Bronchial epithelial cell (primary cell): ENCODE data around the gene POU2F2. TPM values are rescaled to one million over a fixed set of nuclear protein-coding genes. Genes with fewer than 3 reads are reported as not detected.

ENCODE experiments used
- DNase-seq: peaks from one replicate; pipeline ENCODE4 v3.0.0-alpha.2; 2010; ENCODE audit warnings: low read depth
- FAIRE-seq: peaks from 2 replicates; lab custom pipeline; 2011; peaks lifted over from hg19 to GRCh38; lab: Jason Lieb, UNC
- H3K27me3 ChIP-seq: 2 replicates; pipeline ENCODE4 v1.5.1; 2011; ENCODE audit warnings: low read length; ENCODE audit not compliant: control insufficient read depth, insufficient read depth
- H3K36me3 ChIP-seq: 2 replicates; pipeline ENCODE4 v1.5.1; 2011; ENCODE audit warnings: low read length; ENCODE audit not compliant: control insufficient read depth, insufficient read depth
- H3K4me3 ChIP-seq: 2 replicates; pipeline ENCODE4 v1.5.1; 2011; ENCODE audit warnings: mild to moderate bottlenecking, low read depth, low read length, control low read depth
- total RNA-seq: library from RNA; depleted of rRNA; stranded (reverse); fragments of >200 nt; gene quantifications from 2 replicates; pipeline ENCODE4 v1.2.1, GENCODE V29; 2014
- TF ChIP-seq, protein P1 (sequence below): IDR thresholded peaks from 2 replicates; pipeline ENCODE4 v1.5.1; 2011; ENCODE audit warnings: mild to moderate bottlenecking, moderate library complexity, low read length, control low read depth, inconsistent platforms; ENCODE audit not compliant: insufficient read depth, severe bottlenecking

The POU2F2 gene
- total RNA-seq, 1 donor from 2014 or later: 0.53 TPM

GRCh38 chr19:42065051-42065450 lies 67.2 kb downstream of the POU2F2 start:
- TF ChIP-seq, protein P1, sequence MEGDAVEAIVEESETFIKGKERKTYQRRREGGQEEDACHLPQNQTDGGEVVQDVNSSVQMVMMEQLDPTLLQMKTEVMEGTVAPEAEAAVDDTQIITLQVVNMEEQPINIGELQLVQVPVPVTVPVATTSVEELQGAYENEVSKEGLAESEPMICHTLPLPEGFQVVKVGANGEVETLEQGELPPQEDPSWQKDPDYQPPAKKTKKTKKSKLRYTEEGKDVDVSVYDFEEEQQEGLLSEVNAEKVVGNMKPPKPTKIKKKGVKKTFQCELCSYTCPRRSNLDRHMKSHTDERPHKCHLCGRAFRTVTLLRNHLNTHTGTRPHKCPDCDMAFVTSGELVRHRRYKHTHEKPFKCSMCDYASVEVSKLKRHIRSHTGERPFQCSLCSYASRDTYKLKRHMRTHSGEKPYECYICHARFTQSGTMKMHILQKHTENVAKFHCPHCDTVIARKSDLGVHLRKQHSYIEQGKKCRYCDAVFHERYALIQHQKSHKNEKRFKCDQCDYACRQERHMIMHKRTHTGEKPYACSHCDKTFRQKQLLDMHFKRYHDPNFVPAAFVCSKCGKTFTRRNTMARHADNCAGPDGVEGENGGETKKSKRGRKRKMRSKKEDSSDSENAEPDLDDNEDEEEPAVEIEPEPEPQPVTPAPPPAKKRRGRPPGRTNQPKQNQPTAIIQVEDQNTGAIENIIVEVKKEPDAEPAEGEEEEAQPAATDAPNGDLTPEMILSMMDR: no peak
- FAIRE-seq (no peak), DNase-seq (no peak)
- Histone ChIP-seq H3K4me3 (no peak overlapping the region), H3K36me3 (no peaks in the 10 kb centered on the region), H3K27me3 (peaks cover 22% of the 10 kb centered on the region)

DNA sequence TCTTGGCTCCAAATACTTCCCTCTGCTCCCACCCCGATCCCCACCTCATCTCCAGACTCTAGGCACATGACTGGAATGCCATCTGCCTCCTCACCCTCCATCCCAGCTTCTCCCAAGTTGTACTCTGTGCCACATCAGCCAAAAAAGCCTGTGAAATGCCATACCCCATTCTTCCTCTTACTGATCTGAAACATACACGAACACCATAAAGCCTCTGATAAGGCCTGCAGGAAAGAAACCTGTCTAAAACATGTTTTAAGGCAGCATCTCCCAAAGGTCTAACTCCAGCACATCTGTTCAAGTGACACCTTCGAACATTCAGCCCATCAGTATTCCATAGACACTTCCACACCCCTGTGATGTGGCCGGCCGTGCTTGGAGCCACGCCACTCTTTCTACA lies 67.8 kb downstream of the POU2F2 start:
- FAIRE-seq (no peak), DNase-seq (no peak)
- Histone ChIP-seq H3K36me3 (no peaks in the 10 kb centered on the region), H3K27me3 (peaks cover 22% of the 10 kb centered on the region), H3K4me3 (no peak overlapping the region)
- TF ChIP-seq, protein P1: no peak

DNA sequence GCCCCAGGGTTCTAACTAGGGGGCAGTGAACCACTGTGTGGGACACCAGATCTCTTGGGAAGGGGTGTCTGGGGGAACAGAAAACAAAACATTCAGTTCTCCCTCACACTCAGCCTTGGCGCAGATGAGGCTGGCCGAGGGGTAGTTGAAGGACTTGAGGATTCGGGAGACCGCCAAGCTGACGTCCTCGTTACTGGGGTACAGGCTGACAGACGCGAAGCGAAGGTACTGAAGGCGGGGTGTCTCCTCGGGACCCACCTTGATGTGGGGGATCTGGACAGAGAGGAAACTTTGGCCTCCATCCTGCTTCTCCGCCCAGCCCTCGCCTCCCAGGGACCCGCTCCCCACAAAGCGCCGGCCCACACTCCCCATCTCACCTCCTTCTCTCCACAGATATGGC lies 69.9 kb downstream of the POU2F2 start:
- Histone ChIP-seq H3K36me3 (no peaks in the 10 kb centered on the region), H3K4me3 (no peak overlapping the region), H3K27me3 (peaks cover 6% of the 10 kb centered on the region)
- DNase-seq: no peak
- TF ChIP-seq, protein P1: no peak
- FAIRE-seq: no peak

GRCh38 chr19:42060117-42060516 lies 72.1 kb downstream of the POU2F2 start:
- TF ChIP-seq, protein P1: no peak
- FAIRE-seq: no peak
- DNase-seq: no peak
- Histone ChIP-seq H3K27me3 (no peaks in the 10 kb centered on the region), H3K36me3 (no peaks in the 10 kb centered on the region), H3K4me3 (no peak overlapping the region)

GRCh38 chr19:42059196-42059595 lies 73.0 kb downstream of the POU2F2 start:
- H3K4me3 ChIP-seq: no peak overlapping the region
- TF ChIP-seq, protein P1: no peak
- DNase-seq: no peak
- no peak for FAIRE-seq
- no peaks in the 10 kb centered on the region for H3K36me3 ChIP-seq
- no peaks in the 10 kb centered on the region for H3K27me3 ChIP-seq

DNA sequence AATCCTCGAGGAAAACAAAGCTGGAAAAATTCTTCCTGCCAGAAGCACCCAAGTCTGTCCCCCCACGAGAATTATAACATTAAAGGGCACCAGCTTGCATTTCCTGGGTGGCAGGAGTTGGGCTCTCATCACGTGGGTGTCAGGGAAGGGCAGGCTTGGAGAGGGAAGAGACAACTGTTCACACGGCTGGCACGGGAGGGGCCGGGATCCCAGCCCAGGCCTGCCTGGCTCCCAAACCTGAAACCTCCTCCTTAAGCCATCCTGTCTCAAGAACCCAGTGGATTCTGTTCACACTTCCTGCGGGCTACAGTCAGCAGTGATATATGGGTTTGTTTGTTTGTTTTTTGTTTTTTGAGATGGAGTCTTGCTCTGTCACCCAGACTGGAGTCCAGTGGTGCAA lies 74.4 kb downstream of the POU2F2 start:
- no peaks in the 10 kb centered on the region for H3K36me3 ChIP-seq
- H3K4me3 ChIP-seq: no peak overlapping the region
- FAIRE-seq: no peak
- TF ChIP-seq, protein P1: no peak
- H3K27me3 ChIP-seq: no peaks in the 10 kb centered on the region
- DNase-seq: no peak
